ENCODE measurements around the gene TCN2.
"Not testable (repeated sequence)": the region's sequence is repeated elsewhere in the genome, so short reads cannot be mapped to it uniquely, and the experiment has no call there.

The TCN2 gene

DNA sequence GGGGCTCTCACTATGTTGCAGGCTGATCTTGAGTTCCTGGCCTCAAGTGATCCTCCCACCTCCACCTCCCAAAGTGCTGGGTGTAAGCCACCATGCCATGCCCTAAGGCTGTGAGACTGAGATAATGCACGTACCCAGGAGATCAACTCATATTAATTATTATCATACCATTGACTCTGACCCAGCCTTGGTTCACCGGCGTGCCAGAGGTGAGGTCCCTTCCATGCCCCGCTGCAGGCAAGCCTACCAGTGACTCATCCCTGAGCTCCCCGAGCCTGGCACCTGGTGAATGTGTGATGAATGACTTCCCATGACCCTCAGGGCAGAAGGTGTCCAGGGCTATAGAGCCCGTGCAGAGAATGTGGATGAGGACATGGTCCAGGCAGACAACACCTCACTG lies 44.6 kb upstream of the TCN2 start:
- DNase-seq = no peak
- no peaks in the 10 kb centered on the region for H3K27me3 ChIP-seq (ENCODE audit: insufficient read depth, low read depth, severe bottlenecking)
- H3K27ac ChIP-seq = no peak overlapping the region
- H3K4me3 ChIP-seq (ENCODE audit: low read depth, low read length) = no peak overlapping the region
- no peaks in the 10 kb centered on the region for H3K36me3 ChIP-seq
- H3K9me3 ChIP-seq (ENCODE audit: severe bottlenecking) = no peaks in the 10 kb centered on the region
- TF ChIP-seq, protein P1, sequence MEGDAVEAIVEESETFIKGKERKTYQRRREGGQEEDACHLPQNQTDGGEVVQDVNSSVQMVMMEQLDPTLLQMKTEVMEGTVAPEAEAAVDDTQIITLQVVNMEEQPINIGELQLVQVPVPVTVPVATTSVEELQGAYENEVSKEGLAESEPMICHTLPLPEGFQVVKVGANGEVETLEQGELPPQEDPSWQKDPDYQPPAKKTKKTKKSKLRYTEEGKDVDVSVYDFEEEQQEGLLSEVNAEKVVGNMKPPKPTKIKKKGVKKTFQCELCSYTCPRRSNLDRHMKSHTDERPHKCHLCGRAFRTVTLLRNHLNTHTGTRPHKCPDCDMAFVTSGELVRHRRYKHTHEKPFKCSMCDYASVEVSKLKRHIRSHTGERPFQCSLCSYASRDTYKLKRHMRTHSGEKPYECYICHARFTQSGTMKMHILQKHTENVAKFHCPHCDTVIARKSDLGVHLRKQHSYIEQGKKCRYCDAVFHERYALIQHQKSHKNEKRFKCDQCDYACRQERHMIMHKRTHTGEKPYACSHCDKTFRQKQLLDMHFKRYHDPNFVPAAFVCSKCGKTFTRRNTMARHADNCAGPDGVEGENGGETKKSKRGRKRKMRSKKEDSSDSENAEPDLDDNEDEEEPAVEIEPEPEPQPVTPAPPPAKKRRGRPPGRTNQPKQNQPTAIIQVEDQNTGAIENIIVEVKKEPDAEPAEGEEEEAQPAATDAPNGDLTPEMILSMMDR (IDR thresholded peaks at IDR 0.05; ENCODE audit: low read depth, low read length) = no peak

DNA sequence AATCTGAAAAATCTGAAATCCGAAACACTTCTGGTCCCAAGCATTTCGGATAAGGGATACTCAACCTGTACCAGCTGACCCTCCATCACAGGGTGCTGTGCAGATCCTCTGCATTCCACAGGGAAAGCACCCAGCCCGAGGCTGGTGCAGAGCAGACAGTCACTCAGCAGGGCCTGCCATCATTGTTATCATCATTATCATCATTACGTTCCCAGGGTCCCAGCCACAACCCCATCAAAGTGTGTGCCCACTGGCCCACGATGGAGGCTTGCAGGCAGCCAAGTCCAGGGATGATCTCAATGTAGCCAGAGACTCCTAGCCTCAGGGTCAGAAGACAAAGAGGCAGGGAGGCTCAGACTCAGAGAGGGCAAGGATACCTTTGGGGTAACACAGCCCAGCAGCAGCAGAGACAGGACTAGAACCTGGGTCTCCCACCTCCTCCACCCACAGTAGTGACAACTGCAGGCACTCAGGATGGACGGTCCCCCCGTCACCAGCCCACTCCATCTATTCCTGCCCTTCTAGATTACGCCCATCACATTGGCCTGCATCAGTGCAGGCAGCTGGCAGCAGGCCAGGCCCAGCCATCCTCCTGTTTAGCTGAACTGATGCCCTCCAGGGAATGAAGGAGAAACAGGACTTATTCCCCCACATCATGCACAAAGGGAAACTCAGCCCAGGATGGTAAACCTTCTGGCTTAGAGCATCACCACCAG lies 42.8 kb upstream of the TCN2 start:
- Histone ChIP-seq H3K9me3 (ENCODE audit: severe bottlenecking) (no peaks in the 10 kb centered on the region), H3K4me3 (ENCODE audit: low read depth, low read length) (no peak overlapping the region), H3K27me3 (ENCODE audit: insufficient read depth, low read depth, severe bottlenecking) (no peaks in the 10 kb centered on the region), H3K36me3 (no peaks in the 10 kb centered on the region), H3K27ac (no peak overlapping the region)
- TF ChIP-seq, protein P1 (IDR thresholded peaks at IDR 0.05; ENCODE audit: low read depth, low read length) = no peak
- no peak for DNase-seq

DNA sequence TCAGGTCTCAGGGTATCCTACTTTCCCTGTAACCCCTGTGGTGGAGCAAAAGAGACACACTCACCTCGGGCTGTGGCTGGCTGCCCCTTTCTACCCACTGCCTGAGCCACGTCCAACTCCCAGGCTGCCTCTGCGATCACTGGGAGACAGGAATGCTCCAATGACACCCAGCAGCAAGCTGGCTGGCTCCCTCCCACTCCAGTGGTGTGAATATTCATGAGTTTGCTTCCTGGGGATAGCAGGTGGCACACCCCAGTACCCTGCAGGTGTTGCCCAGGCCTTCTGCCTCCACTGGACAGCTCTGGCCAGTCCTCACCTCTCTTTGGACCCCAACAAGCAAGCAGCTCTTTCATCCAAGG lies 42.2 kb upstream of the TCN2 start:
- no peaks in the 10 kb centered on the region for H3K27me3 ChIP-seq (ENCODE audit: insufficient read depth, low read depth, severe bottlenecking)
- no peak for DNase-seq
- H3K36me3 ChIP-seq = no peaks in the 10 kb centered on the region
- H3K9me3 ChIP-seq (ENCODE audit: severe bottlenecking) = no peaks in the 10 kb centered on the region
- no peak overlapping the region for H3K4me3 ChIP-seq (ENCODE audit: low read depth, low read length)
- TF ChIP-seq, protein P1 (IDR thresholded peaks at IDR 0.05; ENCODE audit: low read depth, low read length) = no peak
- no peak overlapping the region for H3K27ac ChIP-seq

DNA sequence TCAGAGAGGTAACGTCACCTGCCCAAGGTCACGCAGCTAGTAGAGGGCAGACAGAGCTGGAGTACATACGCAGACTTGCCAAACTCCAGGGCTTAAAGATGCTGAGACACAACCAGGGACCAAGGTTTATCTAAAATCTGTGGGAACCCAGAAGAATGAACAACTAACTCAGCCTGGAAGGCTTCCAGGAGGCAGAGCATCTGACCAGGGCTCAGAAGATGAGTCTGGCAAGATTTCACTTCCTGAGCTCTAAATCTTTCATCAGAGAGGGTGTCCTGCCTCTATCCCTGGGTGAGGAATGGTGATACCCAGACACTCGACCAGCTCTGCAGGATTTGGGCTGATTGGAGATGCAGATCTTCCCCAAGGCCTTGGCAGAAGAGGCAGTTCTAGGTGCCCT lies 41.6 kb upstream of the TCN2 start:
- H3K36me3 ChIP-seq = no peaks in the 10 kb centered on the region
- TF ChIP-seq, protein P1 (IDR thresholded peaks at IDR 0.05; ENCODE audit: low read depth, low read length) = no peak
- H3K27me3 ChIP-seq (ENCODE audit: insufficient read depth, low read depth, severe bottlenecking) = no peaks in the 10 kb centered on the region
- H3K4me3 ChIP-seq (ENCODE audit: low read depth, low read length) = no peak overlapping the region
- no peak for DNase-seq
- H3K27ac ChIP-seq = no peak overlapping the region
- H3K9me3 ChIP-seq (ENCODE audit: severe bottlenecking) = no peaks in the 10 kb centered on the region

DNA sequence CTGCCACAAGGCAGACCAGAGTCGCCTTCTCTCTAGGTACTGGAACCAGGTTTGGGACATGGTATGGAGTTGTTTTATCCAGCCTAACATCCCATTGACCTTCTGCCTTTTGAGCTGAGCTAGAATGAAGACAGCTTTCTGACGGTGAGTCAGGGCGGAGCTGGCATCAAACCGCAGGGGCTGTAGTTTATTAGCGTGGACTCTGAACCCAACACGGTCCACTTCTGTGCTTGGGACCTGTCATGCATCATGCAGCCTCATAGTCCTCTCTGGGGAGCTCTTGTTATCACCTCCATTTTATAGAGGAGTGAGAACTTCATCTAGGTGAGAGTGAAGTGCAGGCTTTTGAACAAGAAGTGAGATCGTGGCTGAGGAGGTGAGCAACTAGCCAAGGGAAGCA lies 40.8 kb upstream of the TCN2 start:
- no peak overlapping the region for H3K27ac ChIP-seq
- H3K9me3 ChIP-seq (ENCODE audit: severe bottlenecking) = no peaks in the 10 kb centered on the region
- no peak for DNase-seq
- no peaks in the 10 kb centered on the region for H3K27me3 ChIP-seq (ENCODE audit: insufficient read depth, low read depth, severe bottlenecking)
- no peak overlapping the region for H3K4me3 ChIP-seq (ENCODE audit: low read depth, low read length)
- H3K36me3 ChIP-seq = no peaks in the 10 kb centered on the region
- TF ChIP-seq, protein P1 (IDR thresholded peaks at IDR 0.05; ENCODE audit: low read depth, low read length) = no peak

DNA sequence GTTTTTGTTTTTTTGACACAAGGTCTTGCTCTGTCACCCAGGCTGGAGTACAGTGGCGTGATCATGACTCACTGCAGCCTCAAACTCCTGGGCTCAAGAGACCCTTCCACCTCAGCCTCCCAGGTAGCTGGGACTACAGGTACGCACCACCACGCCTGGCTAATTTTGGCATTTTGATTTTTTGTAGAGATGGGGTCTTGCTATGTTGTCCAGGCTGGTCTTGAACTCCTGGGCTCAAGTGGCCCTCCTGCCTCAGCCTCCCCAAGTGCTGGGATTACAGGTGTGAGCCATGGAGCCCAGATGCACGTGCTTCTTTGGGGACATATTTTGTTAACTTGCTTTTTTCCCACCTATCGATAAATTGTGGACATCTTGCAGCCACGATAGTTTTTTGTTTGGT lies 39.7 kb upstream of the TCN2 start:
- H3K36me3 ChIP-seq; H3K27me3 ChIP-seq (ENCODE audit: insufficient read depth, low read depth, severe bottlenecking); DNase-seq; H3K4me3 ChIP-seq (ENCODE audit: low read depth, low read length); H3K27ac ChIP-seq; H3K9me3 ChIP-seq (ENCODE audit: severe bottlenecking): not testable (repeated sequence)
